OCI-LY1 (cell line): ENCODE measurements around the gene CD38.

Experiments used
- EZH2 ChIP-seq: fragments of 200-600 bp; sonication (generic), shearing (Covaris generic); IDR thresholded peaks from 2 replicates; pipeline ENCODE4 v1.8.0; 2017; ENCODE audit warnings: borderline replicate concordance, mixed run types, mild to moderate bottlenecking, antibody characterized with exemption, low read length, moderate library complexity, mixed read lengths
- TF ChIP-seq, protein P1 (sequence below): fragments of 200-600 bp; sonication (generic), shearing (Covaris generic); IDR thresholded peaks from 2 replicates; pipeline ENCODE4 v1.5.1; 2017; ENCODE audit warnings: mild to moderate bottlenecking, antibody characterized with exemption, low read length, moderate library complexity, mixed read lengths

DNA sequence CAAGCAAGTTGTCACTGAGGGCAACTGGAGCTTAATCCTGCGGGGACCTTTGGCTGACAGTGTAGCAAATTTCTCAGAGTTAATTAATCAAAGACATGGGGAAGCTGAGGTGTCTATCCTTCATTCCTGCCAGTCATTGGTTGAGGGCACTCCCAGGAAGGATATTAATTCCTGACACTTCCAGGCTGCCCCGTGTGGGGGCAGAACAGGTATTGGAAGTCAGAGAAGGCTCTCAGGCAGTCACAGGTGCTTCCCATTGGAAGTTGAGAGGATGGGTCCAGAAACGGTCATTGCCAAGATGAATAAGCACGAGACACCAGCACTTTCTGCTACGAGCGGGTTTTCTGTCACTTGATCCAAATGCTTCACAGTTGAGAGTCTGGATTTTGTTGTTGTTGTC lies 29.1 kb upstream of the CD38 start:
- TF ChIP-seq, protein P1, sequence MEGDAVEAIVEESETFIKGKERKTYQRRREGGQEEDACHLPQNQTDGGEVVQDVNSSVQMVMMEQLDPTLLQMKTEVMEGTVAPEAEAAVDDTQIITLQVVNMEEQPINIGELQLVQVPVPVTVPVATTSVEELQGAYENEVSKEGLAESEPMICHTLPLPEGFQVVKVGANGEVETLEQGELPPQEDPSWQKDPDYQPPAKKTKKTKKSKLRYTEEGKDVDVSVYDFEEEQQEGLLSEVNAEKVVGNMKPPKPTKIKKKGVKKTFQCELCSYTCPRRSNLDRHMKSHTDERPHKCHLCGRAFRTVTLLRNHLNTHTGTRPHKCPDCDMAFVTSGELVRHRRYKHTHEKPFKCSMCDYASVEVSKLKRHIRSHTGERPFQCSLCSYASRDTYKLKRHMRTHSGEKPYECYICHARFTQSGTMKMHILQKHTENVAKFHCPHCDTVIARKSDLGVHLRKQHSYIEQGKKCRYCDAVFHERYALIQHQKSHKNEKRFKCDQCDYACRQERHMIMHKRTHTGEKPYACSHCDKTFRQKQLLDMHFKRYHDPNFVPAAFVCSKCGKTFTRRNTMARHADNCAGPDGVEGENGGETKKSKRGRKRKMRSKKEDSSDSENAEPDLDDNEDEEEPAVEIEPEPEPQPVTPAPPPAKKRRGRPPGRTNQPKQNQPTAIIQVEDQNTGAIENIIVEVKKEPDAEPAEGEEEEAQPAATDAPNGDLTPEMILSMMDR, result no peak
- no peak for TF ChIP-seq EZH2
